Effector CD8-positive, alpha-beta T cell (primary cell): Measurements from ENCODE around the gene PYCR2.
"Not testable (repeated sequence)": the region's sequence is repeated elsewhere in the genome, so short reads cannot be mapped to it uniquely, and the experiment has no call there.

ENCODE experiments used
- DNase-seq: peaks from one replicate; lab custom pipeline; 2025; lab: John Stamatoyannopoulos, UW

PYCR2 gene

GRCh38 chr1:225942574-225942973 is 18.5 kb upstream of the PYCR2 start:
- DNase-seq, result no peak

- no peak for DNase-seq
These were observed 17.8 kb upstream of the PYCR2 start for GRCh38 chr1:225941942-225942222.

DNA sequence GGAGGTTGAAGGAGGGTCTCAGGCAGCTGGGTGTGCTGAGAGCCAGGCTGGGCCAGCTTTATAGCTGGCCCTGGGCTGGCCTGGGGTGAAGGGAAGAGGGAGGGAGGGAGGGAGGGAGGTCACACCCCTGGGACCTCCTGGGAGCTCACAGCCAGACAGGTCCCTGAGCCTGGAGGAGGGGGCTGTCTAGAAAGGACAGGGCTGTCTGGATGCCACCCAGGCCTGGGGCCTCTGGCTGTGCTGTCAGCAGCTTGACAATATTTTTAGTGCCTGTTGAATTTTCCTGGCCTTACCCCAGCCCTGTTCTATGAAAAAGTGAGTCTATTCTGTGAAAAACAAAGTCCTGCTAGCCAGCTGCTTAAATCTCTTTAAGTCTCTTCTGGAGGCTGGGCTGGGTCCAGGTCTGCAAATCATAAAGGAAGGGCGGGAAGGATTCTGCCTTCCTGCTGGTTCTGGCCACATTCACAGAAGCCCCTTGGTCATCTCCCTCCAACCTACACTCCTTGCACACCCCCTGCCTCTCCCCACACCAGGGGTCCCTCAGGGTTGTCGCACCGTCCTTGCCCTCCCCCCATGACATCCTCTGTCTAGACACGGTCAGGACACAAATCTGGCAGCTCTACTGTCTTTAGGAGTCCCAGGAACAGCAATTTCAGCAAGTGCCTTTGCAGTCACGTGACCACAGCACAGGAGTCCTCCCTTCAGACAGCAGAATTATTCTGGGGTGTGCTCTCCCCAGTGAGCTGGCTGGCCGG is 17.3 kb upstream of the PYCR2 start, which contains the start of gene LEFTY2:
TSS of gene LEFTY2 (minus strand) at position 34 of the 755 bp plus-strand sequence. CDS start 80 bp downstream, outside the sequence.
- DNase-seq, result no peak

DNA sequence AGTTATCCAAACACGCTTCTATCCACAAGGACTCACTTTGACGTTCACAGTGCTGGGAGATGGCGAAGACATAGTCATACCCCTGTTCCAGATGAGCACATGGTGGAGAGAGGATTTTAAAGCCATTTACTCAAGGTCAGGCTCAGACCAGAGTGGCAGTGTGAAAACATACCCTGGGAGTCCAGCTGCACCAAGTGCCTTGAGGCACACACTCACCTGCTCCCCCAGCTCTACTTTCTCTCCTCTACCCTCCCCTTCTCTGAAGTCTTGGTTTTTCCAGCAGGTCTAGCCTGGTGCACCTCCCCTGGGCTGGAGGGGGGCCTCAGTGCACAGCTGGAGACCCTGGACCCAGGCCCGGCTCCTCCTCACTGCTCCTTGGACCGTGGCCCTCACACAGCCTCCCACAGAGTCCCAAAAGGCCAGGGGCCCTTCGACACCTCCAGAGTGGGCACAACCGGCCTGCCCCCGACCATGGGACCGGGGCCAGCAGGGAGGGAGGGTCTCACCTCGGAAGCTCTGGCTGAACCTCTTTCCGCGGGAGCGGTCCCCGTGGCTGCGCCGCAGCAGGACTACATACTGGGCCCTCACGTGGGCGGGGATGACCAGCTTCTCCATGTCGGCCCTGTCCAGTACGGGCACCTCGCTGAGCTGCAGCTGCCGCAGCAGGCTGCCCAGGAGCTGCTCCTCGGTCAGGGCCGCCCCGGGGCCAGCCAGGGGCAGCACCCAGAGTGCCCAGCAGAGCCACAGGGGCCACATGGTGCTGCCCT is 16.5 kb upstream of the PYCR2 start:
- no peak for DNase-seq

GRCh38 chr1:225939939-225940310 is 15.9 kb upstream of the PYCR2 start:
- DNase-seq, result not testable (repeated sequence)

DNA sequence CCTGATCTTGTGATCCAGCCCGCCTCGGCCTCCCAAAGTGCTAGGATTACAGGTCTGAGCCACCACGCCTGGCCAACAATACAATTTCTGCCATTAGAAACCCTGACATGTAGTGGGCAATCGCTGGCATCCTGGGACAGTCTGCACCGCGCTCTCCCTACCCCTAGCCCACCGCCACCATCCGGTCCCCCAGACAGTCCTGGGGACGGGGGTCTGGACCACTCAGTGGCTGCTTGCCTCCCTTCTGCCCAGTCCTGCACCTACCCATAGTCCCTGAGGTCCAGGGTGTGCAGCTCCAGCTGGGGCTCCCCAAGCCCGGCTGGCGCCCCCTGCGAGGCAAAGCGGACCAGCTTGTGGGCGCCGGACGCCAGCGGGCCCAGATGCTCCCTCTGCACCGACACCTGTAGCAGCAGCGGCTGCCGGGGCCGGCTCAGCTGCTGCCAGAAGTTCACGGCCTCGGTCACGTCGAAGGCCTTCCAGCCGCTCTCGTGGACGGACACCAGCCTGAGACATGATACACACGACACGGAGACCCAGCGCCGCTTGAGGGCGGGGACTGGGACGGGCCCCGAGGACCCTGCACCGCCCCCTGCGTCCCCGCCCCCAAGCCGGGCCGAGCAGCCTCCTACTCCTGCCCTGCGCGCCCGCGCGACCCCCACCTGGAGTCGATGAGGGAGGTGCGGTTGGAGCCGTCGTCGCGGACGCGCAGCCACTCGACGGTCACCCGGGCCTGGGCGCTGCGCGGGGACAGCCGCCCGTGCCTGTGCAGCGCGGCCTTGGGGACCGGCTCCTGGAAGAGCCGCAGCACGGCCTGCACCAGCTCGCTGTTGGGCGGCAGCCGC is 15.3 kb upstream of the PYCR2 start:
- not testable (repeated sequence) for DNase-seq

DNA sequence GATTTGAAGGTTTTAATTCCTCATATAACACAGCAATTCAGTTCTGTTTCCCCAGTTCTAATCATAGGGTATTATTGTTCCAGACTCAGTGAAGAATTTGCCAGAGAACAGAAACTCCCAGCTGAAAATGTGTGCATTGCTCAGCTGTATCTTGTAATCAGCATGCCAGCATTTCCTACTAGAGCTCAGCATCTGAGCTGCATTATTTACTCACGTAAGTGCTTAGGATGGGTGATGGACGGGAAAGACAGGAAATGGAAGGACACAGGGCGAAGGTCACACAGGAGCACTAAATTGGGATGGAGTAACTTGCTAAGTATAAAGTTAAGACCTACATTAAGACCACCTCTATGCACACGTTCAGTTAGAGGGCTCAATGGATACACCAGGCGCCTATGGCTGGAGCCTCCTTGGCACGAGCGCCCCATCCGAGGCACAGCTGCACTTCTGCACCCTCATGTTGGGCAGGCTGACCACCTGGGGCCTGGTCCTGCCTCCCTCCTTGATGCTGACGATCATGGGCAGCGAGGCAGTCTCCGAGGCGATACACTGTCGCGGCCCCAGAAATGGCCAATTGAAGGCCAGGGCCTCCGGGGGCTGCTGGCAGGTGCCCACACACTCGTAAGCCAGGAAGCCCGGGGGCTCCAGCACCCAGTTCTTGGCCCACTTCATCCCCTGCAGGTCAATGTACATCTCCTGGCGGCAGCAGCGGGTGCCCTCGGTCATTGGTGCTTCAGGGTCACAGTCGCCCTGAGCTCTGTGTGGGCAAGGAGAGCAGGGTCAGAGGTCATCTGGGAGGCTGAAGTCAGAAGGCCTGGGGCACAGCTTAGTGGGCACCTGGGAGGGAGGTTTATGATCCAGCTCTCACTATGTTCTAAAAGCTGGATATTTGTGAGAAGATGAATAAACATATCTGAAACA is 13.3 kb upstream of the PYCR2 start:
- DNase-seq, result no peak

DNA sequence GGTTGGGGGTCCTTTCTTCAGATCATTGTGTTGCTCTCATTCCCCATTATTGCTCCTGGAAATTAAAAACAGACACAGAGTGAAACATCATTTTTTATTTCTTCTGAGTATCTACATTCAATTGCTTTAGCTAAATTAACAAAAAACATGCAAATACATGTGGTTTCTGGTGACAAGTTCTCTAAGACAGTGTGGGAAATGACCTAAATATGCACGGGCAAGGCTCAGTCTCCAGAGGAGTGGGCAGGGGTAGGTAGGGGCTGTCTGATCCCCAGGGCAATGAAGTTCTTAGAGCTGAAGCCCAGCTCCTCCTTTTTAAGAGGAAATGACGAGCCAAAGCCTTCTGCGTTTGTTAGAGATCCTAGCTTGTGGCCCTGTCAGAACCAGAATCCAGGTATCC is 12.5 kb upstream of the PYCR2 start:
- DNase-seq, result no peak

DNA sequence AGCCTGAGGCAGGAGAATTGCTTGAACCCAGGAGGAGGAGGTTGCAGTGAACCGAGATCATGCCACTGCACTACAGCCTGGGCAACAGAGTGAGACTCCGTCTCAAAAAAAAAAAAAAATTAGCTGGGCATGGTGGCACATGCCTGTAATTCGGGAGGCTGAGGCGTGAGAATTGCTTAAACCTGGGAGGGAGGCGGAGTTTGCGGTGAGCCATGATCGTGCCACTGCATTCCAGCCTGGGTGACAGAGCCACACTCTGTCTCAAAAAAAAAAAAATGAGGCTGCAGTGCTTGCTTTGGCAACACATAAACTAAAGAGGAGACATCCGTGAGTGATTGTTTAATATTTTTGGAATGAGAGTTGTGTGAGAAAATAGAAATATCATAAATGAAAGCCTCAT is 12.0 kb upstream of the PYCR2 start:
- DNase-seq, result not testable (repeated sequence)

- no peak for DNase-seq
These were observed 10.7 kb upstream of the PYCR2 start for GRCh38 chr1:225934711-225935110.

GRCh38 chr1:225933072-225933471 is 9.0 kb upstream of the PYCR2 start:
- DNase-seq, result no peak

DNA sequence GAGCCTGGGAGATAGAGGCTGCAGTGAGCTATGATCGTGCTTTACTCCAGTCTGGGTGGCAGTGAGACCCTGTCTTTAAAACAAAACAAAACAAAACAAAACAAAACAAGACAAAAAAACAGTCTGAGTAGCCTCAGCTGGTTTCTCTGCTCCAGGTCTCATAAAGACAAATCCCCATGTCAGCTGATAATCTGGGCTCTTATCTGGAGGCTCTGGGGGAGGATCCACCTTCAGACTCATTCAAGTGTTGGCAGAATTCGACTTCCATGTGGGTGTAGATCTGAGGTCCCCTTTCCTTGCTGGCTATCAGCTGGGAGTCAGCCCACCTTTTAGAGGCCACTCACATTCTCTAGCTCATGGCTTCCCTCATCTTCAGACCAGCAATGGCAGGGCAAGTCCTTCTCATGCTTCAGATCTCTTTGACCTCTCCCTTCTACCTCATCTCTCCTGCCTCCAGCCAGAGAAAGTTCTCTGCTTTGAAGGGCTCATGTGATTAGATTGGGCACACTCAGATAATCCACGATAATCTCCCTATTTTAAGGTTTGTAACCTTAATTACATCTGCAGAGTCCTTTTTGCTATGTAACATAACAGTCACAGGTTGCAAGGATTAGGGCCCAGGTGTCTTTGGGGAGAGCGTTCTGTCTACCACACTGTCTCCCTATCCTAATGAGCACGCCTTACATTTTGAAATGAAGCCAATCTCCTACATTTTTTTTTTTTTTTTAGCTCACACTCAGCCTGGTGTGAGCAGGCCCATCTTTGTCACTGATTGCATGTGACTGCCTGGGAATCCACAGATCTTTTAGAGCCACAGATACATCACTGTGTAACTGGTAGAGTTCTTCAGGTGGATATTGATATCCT is 7.5 kb upstream of the PYCR2 start:
- DNase-seq, result no peak

DNA sequence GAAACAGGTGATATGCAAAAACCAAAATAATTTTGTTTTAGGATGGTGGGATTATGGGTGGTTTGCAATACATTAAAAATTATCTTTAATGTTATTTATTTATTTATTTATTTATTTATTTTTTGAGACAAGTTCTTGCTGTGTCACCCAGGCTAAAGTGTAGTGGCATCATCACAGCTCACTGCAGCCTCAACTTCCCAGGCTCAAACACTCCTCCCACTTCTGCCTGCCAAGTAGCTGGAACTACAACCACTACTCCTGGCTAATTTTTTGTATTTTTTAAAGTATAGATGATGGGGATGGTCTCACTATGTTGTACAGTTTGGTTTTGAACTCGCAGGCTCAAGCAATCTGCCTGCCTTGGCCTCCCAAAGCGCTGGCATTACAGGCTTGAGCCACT is 6.5 kb upstream of the PYCR2 start:
- no peak for DNase-seq

DNA sequence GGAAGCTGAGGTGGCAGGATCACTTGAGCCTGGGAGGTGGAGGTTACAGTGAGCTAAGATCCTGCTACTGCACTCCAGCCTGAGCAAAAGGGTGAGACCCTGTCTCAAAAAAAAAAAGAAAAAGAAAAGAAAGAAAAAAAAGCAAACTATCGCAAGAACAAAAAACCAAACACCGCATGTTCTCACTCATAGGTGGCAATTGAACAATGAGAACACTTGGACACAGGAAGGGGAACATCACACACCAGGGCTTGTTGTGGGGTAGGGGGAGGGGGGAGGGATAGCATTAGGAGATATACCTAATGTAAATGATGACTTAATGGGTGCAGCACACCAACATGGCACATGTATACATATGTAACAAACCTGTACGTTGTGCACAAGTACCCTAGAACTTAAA is 5.4 kb upstream of the PYCR2 start:
- DNase-seq, result not testable (repeated sequence)

DNA sequence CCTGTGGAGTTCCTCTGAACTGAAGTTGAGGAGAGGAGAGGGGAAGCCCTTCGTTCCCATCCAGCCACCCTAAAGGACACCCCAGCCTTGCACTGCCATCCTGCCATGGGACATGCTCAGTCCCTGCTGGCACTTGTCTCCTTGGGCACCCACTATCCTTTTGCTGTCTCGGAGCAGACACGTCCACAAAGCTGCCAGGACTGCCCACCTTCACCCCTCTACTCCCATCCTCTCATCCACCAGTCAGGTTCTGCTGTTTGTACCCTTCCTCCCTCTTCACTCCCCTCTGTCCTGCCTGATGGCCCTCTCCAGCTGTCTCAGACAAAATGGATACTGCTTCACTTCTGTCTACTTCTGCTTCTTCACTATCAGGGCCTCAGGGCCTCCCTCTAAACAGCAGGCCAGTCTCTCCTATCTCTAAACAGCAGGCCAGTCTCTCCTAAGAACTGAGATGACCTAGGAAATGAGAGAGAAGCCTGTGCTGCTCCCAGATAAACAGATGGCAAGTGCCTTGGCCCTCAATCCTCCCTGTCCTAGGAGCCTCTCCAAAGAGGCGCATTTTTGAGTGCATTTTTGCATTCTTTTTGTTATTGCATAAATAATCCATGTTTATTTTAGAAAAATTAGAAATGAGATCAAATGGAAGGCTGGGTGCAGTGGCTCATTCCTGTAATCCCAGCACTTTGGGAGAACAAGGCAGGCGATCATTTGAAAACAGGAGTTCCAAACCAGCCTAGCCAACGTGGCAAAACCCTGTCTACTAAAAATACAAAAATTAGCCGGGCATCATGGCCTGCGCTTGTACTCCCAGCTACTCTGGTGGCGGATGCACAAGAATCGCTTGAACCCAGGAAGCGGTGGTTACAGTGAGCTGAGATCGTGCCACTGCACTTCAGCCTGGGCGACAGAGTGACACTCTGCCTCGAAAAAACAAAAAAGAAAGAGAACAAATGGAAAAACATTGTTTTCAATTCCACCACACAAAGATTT is 4.4 kb upstream of the PYCR2 start:
- DNase-seq, result no peak

DNA sequence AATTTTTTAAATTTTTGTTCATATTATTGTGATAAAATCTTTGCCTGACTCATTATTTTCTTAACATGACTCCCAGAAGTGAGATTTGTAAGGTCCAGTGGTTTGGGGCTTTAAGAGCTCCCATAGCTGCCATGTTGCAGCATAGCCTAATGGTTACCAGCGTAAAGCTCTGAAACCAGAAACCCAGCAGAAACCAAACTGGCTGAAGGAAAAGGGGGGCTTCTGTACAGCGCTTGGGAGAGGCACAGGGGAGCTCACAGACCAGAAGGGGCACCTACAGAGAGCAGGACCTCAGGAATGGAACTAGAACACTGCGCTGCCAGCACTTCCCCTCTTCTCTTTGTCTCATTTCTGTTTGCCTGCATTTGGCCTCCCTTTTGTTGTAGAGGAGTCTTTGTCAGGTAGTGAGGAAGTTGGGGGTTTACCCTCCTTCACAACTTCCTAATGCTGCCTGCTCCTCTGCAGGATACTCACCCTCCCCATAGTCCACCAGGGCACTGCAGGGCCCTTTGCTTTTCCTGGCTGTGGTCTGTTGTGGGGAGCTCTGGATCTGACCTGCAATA is 2.6 kb upstream of the PYCR2 start:
- no peak for DNase-seq

DNA sequence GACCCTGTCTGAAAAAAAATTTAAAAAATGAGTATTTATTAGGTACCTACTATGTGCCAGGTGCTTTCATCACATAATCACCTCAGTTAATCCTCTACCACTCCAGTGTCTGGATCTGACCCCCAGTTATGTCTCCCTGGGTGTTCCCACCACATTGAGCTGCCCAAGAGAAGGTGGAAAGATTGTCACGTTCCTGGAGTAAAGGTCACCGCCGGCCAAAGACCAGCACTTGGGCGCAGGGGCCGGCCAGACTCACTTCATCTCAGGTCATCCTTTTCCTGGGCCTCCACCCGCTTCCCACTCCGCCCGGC is 714 bp downstream of the PYCR2 start:
- no peak for DNase-seq

- DNase-seq, result no peak
These were observed 2.0 kb downstream of the PYCR2 start for GRCh38 chr1:225921734-225922709.
